WTC11 (cell line): ENCODE data around the gene B4GALNT3. TPM values are rescaled to one million over a fixed set of nuclear protein-coding genes. Genes with fewer than 3 reads are reported as not detected.

Experiments
- ATAC-seq: fragments of 200-7000 bp; cut with Tn5 transposase; 2 replicates; pipeline ENCODE4 v1.10.0; 2021; ENCODE audit warnings: mild to moderate bottlenecking, moderate library complexity
- CTCF ChIA-PET: fragments of 300-600 bp; sonication (Branson Sonifier 250); formaldehyde crosslinking; loops from one replicate; lab custom pipeline; 2021; ENCODE audit warnings: antibody characterized with exemption; lab: Charles Lee
- POLR2A ChIA-PET: fragments of 350-600 bp; sonication (Branson Sonifier 250); formaldehyde crosslinking; loops from one replicate; lab custom pipeline; 2021; ENCODE audit warnings: antibody characterized with exemption; lab: Charles Lee
- DNase-seq: peaks from one replicate; pipeline ENCODE4 v3.0.0; 2021; ENCODE audit warnings: low spot score
- H3K27ac Mint-ChIP-seq: 2 replicates; pipeline ENCODE4 v1.8.0; 2021; ENCODE audit warnings: mixed read lengths
- H3K27me3 Mint-ChIP-seq: 2 replicates; pipeline ENCODE4 v1.8.0; 2021; ENCODE audit warnings: low read depth, mild to moderate bottlenecking, moderate library complexity, mixed read lengths
- H3K36me3 Mint-ChIP-seq: 2 replicates; pipeline ENCODE4 v1.8.0; 2021; ENCODE audit warnings: mixed read lengths
- H3K4me1 Mint-ChIP-seq: 2 replicates; pipeline ENCODE4 v1.8.0; 2022; ENCODE audit warnings: mixed read lengths
- H3K4me3 Mint-ChIP-seq: 2 replicates; pipeline ENCODE4 v1.8.0; 2021; ENCODE audit warnings: mild to moderate bottlenecking, moderate library complexity, mixed read lengths
- H3K9me3 Mint-ChIP-seq: 2 replicates; pipeline ENCODE4 v1.8.0; 2021; ENCODE audit warnings: mixed read lengths
- CREM ChIP-seq: sonication (generic); formaldehyde crosslinking; IDR thresholded peaks from 2 replicates; pipeline ENCODE4 v1.8.1; 2022; ENCODE audit warnings: mild to moderate bottlenecking, missing genetic modification reagents, moderate library complexity
- GTF2I ChIP-seq: fragments of 250-450 bp; sonication (Bioruptor Pico); conservative IDR thresholded peaks from 2 replicates; pipeline ENCODE4 v1.4.0; 2021; ENCODE audit warnings: mild to moderate bottlenecking
- IRF2 ChIP-seq: sonication (generic); formaldehyde crosslinking; IDR thresholded peaks from 2 replicates; pipeline ENCODE4 v1.8.0; 2022; ENCODE audit warnings: low read depth, missing genetic modification reagents, borderline replicate concordance
- JAZF1 ChIP-seq: fragments of 250-450 bp; sonication (Bioruptor Pico); IDR thresholded peaks from 2 replicates; pipeline ENCODE4 v1.9.0; 2021; ENCODE audit warnings: moderate library complexity, mild to moderate bottlenecking, inconsistent platforms
- JUN ChIP-seq: sonication (generic); formaldehyde crosslinking; IDR thresholded peaks from 2 replicates; pipeline ENCODE4 v1.8.0; 2023; ENCODE audit warnings: mild to moderate bottlenecking, missing genetic modification reagents
- MYBL2 ChIP-seq: sonication (generic); formaldehyde crosslinking; IDR thresholded peaks from 2 replicates; pipeline ENCODE4 v1.8.1; 2023; ENCODE audit warnings: mild to moderate bottlenecking, moderate library complexity, missing genetic modification reagents
- NFATC4 ChIP-seq: fragments of 250-450 bp; sonication (Bioruptor Pico); IDR thresholded peaks from 2 replicates; pipeline ENCODE4 v1.9.0; 2021; ENCODE audit warnings: mild to moderate bottlenecking
- NFE2L1 ChIP-seq: sonication (generic); formaldehyde crosslinking; IDR thresholded peaks from 2 replicates; pipeline ENCODE4 v1.8.1; 2023; ENCODE audit warnings: missing genetic modification reagents
- TCF7 ChIP-seq: sonication (generic); formaldehyde crosslinking; IDR thresholded peaks from 2 replicates; pipeline ENCODE4 v1.8.0; 2022; ENCODE audit warnings: mild to moderate bottlenecking, low read depth, missing genetic modification reagents, moderate library complexity
- TEAD4 ChIP-seq: sonication (generic); formaldehyde crosslinking; IDR thresholded peaks from 2 replicates; pipeline ENCODE4 v1.8.0; 2022; ENCODE audit warnings: mild to moderate bottlenecking, missing genetic modification reagents
- ZNF219 ChIP-seq: sonication (generic); formaldehyde crosslinking; IDR thresholded peaks from 2 replicates; pipeline ENCODE4 v1.8.0; 2023; ENCODE audit warnings: missing genetic modification reagents, mild to moderate bottlenecking, borderline replicate concordance
- ZNF232 ChIP-seq: sonication (generic); formaldehyde crosslinking; IDR thresholded peaks from 2 replicates; pipeline ENCODE4 v1.8.0; 2022; ENCODE audit warnings: mild to moderate bottlenecking, missing genetic modification reagents
- ZNF671 ChIP-seq: fragments of 250-450 bp; sonication (Bioruptor Pico); IDR thresholded peaks from 2 replicates; pipeline ENCODE4 v1.8.0; 2021; ENCODE audit warnings: mild to moderate bottlenecking
- total RNA-seq: library from RNA; stranded (reverse); gene quantifications from 3 replicates; pipeline ENCODE4 v1.2.3, GENCODE V29; 2021
- TF ChIP-seq, protein P1 (sequence below): fragments of 250-450 bp; sonication (Bioruptor Pico); IDR thresholded peaks from 2 replicates; pipeline ENCODE4 v1.9.0; 2021; ENCODE audit warnings: mild to moderate bottlenecking
- TF ChIP-seq, protein P2 (sequence below): fragments of 250-450 bp; sonication (Bioruptor Pico); IDR thresholded peaks from 2 replicates; pipeline ENCODE4 v1.9.0; 2021; ENCODE audit warnings: moderate library complexity, mild to moderate bottlenecking, inconsistent platforms, borderline replicate concordance
- TF ChIP-seq, protein P3 (sequence below): fragments of 200-600 bp; IDR thresholded peaks from 2 replicates; pipeline ENCODE4 v1.8.0; 2022; ENCODE audit warnings: antibody characterized with exemption
- TF ChIP-seq, protein P4 (sequence below): sonication (generic); formaldehyde crosslinking; IDR thresholded peaks from 2 replicates; pipeline ENCODE4 v1.8.0; 2022; ENCODE audit warnings: missing genetic modification reagents
- TF ChIP-seq, protein P5 (sequence below): sonication (generic); formaldehyde crosslinking; IDR thresholded peaks from 2 replicates; pipeline ENCODE4 v1.8.0; 2022; ENCODE audit warnings: mild to moderate bottlenecking, missing genetic modification reagents
- TF ChIP-seq, protein P6 (sequence below): sonication (generic); formaldehyde crosslinking; IDR thresholded peaks from 2 replicates; pipeline ENCODE4 v1.8.1; 2022; ENCODE audit warnings: low read depth, missing genetic modification reagents, borderline replicate concordance
- TF ChIP-seq, protein P7 (sequence below): sonication (generic); formaldehyde crosslinking; IDR thresholded peaks from 2 replicates; pipeline ENCODE4 v1.8.1; 2022; ENCODE audit warnings: mild to moderate bottlenecking, missing genetic modification reagents, moderate library complexity, borderline replicate concordance

Gene B4GALNT3
- total RNA-seq, 1 experiment from 2014 or later, result 19.0 TPM

DNA sequence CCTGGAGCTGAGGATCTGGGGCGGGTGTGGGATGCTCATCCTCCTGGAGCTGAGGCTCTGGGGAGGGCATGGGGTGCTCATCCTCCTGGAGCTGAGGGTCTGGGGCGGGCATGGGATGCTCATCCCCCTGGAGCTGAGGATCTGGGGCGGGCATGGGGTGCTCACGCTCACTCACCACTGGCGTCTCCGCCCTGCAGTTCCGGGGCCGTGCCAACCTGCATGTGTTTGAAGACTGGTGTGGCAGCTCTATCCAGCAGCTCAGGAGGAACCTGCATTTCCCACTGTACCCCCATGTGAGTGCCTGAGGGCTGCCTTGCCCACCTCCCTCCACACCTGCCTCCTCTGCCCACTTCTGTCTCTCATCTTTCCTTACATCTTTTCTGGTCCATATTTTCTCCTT, 84.4 kb downstream of the B4GALNT3 start:
- CTCF ChIA-PET, result interaction anchor here (0.9 to 3.0 kb wide), 5 partner anchors 26 to 101 kb away, joined by 3 to 14 read pairs (median 8); no protein-coding TSS in a partner anchor
- no peak for ATAC-seq
- DNase-seq, result no peak
- H3K27me3 Mint-ChIP-seq, result no peaks in the 10 kb centered on the region
- no peak overlapping the region for H3K27ac Mint-ChIP-seq
- peaks cover 14% of the 10 kb centered on the region for H3K4me1 Mint-ChIP-seq
- POLR2A ChIA-PET, result no interaction called here
- no peaks in the 10 kb centered on the region for H3K36me3 Mint-ChIP-seq
- TF ChIP-seq TCF7 (CRISPR knock-in tag) (no peak), MYBL2 (CRISPR knock-in tag) (no peak), NFATC4 (no peak), IRF2 (CRISPR knock-in tag) (no peak), JAZF1 (CRISPR knock-in tag) (no peak), TEAD4 (CRISPR knock-in tag) (no peak), NFE2L1 (CRISPR knock-in tag) (no peak), ZNF671 (CRISPR knock-in tag) (no peak), JUN (CRISPR knock-in tag) (no peak), GTF2I (CRISPR knock-in tag) (no peak), CREM (CRISPR knock-in tag) (no peak), ZNF232 (CRISPR knock-in tag) (no peak)
- TF ChIP-seq, protein P1, sequence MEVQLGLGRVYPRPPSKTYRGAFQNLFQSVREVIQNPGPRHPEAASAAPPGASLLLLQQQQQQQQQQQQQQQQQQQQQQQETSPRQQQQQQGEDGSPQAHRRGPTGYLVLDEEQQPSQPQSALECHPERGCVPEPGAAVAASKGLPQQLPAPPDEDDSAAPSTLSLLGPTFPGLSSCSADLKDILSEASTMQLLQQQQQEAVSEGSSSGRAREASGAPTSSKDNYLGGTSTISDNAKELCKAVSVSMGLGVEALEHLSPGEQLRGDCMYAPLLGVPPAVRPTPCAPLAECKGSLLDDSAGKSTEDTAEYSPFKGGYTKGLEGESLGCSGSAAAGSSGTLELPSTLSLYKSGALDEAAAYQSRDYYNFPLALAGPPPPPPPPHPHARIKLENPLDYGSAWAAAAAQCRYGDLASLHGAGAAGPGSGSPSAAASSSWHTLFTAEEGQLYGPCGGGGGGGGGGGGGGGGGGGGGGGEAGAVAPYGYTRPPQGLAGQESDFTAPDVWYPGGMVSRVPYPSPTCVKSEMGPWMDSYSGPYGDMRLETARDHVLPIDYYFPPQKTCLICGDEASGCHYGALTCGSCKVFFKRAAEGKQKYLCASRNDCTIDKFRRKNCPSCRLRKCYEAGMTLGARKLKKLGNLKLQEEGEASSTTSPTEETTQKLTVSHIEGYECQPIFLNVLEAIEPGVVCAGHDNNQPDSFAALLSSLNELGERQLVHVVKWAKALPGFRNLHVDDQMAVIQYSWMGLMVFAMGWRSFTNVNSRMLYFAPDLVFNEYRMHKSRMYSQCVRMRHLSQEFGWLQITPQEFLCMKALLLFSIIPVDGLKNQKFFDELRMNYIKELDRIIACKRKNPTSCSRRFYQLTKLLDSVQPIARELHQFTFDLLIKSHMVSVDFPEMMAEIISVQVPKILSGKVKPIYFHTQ, result no peak
- TF ChIP-seq, protein P2, sequence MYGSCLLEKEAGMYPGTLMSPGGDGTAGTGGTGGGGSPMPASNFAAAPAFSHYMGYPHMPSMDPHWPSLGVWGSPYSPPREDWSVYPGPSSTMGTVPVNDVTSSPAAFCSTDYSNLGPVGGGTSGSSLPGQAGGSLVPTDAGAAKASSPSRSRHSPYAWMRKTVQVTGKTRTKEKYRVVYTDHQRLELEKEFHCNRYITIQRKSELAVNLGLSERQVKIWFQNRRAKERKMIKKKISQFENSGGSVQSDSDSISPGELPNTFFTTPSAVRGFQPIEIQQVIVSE (CRISPR knock-in tag), result no peak
- TF ChIP-seq, protein P3, sequence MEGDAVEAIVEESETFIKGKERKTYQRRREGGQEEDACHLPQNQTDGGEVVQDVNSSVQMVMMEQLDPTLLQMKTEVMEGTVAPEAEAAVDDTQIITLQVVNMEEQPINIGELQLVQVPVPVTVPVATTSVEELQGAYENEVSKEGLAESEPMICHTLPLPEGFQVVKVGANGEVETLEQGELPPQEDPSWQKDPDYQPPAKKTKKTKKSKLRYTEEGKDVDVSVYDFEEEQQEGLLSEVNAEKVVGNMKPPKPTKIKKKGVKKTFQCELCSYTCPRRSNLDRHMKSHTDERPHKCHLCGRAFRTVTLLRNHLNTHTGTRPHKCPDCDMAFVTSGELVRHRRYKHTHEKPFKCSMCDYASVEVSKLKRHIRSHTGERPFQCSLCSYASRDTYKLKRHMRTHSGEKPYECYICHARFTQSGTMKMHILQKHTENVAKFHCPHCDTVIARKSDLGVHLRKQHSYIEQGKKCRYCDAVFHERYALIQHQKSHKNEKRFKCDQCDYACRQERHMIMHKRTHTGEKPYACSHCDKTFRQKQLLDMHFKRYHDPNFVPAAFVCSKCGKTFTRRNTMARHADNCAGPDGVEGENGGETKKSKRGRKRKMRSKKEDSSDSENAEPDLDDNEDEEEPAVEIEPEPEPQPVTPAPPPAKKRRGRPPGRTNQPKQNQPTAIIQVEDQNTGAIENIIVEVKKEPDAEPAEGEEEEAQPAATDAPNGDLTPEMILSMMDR, result no peak
- TF ChIP-seq, protein P4, sequence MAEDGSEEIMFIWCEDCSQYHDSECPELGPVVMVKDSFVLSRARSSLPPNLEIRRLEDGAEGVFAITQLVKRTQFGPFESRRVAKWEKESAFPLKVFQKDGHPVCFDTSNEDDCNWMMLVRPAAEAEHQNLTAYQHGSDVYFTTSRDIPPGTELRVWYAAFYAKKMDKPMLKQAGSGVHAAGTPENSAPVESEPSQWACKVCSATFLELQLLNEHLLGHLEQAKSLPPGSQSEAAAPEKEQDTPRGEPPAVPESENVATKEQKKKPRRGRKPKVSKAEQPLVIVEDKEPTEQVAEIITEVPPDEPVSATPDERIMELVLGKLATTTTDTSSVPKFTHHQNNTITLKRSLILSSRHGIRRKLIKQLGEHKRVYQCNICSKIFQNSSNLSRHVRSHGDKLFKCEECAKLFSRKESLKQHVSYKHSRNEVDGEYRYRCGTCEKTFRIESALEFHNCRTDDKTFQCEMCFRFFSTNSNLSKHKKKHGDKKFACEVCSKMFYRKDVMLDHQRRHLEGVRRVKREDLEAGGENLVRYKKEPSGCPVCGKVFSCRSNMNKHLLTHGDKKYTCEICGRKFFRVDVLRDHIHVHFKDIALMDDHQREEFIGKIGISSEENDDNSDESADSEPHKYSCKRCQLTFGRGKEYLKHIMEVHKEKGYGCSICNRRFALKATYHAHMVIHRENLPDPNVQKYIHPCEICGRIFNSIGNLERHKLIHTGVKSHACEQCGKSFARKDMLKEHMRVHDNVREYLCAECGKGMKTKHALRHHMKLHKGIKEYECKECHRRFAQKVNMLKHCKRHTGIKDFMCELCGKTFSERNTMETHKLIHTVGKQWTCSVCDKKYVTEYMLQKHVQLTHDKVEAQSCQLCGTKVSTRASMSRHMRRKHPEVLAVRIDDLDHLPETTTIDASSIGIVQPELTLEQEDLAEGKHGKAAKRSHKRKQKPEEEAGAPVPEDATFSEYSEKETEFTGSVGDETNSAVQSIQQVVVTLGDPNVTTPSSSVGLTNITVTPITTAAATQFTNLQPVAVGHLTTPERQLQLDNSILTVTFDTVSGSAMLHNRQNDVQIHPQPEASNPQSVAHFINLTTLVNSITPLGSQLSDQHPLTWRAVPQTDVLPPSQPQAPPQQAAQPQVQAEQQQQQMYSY (CRISPR knock-in tag), result no peak
- no peaks in the 10 kb centered on the region for H3K9me3 Mint-ChIP-seq
- H3K4me3 Mint-ChIP-seq, result no peak overlapping the region

DNA sequence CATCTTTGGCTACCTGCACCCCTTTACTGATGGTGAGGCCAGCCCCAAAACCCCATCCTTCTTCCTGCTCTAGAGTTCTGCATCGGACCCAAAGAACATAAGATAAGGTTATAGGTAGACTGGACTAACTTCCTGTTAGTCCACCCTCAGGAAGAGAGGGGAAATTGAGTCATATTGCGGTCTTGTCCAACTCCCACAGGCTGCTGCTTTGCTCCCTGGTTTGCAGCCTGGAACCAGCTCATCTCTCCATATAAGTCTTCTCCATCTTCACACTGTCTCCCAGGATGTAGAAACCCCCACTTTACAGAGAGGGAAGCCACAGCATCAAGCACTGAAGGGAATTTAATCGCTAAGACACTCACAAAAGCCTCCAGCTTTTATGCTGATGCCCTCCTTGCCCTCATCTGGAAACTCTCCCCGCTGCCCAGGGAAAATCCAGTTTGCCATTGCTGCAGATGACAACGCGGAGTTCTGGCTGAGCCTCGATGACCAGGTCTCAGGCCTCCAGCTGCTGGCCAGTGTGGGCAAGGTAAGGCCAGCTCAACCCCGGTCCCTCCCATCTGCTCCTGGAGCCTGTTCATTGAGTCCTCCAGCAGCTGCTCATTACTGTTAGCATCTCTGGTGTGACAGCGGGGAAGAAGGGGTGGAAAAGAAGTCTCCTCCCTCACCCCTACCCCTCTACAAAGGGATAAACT, 85.3 kb downstream of the B4GALNT3 start:
- ChIA-PET CTCF (interaction anchor here (1.4 to 2.7 kb wide), 2 partner anchors 12 to 102 kb away, joined by 3 to 10 read pairs; no protein-coding TSS in a partner anchor), POLR2A (no interaction called here)
- Mint-ChIP-seq H3K4me1 (peaks cover 12% of the 10 kb centered on the region), H3K27me3 (no peaks in the 10 kb centered on the region), H3K9me3 (no peaks in the 10 kb centered on the region), H3K4me3 (no peak overlapping the region), H3K27ac (no peak overlapping the region), H3K36me3 (peaks cover 3% of the 10 kb centered on the region; the same call in 1 of the 2 replicates)
- DNase-seq (no peak), ATAC-seq (no peak)
- TF ChIP-seq, protein P5, sequence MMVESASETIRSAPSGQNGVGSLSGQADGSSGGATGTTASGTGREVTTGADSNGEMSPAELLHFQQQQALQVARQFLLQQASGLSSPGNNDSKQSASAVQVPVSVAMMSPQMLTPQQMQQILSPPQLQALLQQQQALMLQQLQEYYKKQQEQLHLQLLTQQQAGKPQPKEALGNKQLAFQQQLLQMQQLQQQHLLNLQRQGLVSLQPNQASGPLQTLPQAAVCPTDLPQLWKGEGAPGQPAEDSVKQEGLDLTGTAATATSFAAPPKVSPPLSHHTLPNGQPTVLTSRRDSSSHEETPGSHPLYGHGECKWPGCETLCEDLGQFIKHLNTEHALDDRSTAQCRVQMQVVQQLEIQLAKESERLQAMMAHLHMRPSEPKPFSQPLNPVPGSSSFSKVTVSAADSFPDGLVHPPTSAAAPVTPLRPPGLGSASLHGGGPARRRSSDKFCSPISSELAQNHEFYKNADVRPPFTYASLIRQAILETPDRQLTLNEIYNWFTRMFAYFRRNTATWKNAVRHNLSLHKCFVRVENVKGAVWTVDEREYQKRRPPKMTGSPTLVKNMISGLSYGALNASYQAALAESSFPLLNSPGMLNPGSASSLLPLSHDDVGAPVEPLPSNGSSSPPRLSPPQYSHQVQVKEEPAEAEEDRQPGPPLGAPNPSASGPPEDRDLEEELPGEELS (CRISPR knock-in tag), result no peak
- TF ChIP-seq NFATC4 (no peak), ZNF219 (CRISPR knock-in tag) (no peak), CREM (CRISPR knock-in tag) (no peak), IRF2 (CRISPR knock-in tag) (no peak)
- TF ChIP-seq, protein P6, sequence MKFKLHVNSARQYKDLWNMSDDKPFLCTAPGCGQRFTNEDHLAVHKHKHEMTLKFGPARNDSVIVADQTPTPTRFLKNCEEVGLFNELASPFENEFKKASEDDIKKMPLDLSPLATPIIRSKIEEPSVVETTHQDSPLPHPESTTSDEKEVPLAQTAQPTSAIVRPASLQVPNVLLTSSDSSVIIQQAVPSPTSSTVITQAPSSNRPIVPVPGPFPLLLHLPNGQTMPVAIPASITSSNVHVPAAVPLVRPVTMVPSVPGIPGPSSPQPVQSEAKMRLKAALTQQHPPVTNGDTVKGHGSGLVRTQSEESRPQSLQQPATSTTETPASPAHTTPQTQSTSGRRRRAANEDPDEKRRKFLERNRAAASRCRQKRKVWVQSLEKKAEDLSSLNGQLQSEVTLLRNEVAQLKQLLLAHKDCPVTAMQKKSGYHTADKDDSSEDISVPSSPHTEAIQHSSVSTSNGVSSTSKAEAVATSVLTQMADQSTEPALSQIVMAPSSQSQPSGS (CRISPR knock-in tag), result no peak
- TF ChIP-seq, protein P7, sequence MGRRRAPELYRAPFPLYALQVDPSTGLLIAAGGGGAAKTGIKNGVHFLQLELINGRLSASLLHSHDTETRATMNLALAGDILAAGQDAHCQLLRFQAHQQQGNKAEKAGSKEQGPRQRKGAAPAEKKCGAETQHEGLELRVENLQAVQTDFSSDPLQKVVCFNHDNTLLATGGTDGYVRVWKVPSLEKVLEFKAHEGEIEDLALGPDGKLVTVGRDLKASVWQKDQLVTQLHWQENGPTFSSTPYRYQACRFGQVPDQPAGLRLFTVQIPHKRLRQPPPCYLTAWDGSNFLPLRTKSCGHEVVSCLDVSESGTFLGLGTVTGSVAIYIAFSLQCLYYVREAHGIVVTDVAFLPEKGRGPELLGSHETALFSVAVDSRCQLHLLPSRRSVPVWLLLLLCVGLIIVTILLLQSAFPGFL (CRISPR knock-in tag), result no peak
